GM19397 (cell line): ENCODE data around the gene APEH.
"Not testable (repeated sequence)": the region's sequence is repeated elsewhere in the genome, so short reads cannot be mapped to it uniquely, and the experiment has no call there.

ENCODE experiments used
- ATAC-seq: cut with Tn5 transposase; IDR thresholded peaks from one replicate; pipeline ENCODE4 v1.9.1; 2021; ENCODE audit warnings: mild to moderate bottlenecking, moderate library complexity; ENCODE audit not compliant: unreplicated experiment

APEH gene

DNA sequence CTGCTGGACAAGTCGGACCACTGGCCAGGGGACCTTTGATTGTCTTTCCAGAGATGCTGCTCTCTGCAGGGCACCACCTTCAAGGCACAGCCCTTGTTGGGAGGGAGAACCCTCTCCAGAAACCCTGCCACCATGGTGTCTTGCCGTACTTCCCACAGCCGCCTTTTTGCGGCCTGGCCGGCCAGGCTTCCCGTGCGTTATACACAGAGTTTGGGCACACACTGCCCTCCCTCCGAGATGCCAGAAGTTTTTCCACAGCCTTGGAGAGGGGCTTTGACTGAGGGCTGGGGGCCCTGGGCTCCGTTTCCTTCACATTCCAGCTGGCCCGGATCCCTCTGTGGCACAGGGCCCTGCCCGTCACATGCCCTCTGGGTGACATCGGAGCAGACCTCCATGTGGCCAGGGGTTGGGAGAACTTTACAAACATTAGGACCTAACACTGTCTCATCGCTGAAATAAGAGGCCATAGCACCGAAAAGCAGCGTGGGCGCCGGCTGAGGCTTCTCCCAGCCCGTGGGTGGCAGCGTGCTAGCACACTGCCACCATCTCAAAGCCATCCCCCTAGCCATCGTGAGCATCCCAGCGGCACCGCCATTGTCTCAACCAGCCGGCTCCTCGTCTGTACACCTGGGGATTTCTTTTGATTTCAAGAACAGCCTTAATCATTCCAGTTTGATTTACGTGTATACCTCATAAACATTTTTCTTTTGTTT is 6.3 kb upstream of the APEH start:
- ATAC-seq, result no peak

DNA sequence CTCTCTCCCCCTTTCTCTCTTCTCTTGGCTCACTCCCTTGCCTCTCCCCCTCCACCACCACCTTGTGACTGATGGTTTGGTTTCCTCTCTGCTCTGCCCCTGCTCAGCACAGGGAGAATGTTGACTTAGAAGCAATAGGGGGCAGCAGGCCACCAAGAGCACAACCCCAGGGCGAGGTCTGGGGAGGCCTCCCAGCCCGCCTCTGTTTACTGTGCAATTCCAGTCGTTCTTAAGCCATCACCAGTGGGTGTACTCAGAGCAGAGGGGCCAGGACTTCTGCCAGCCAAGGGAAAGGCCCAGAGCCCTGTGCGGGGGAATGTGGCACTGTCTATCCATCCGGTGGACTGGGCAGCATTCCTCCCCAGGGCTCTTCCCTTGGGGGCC is 5.7 kb upstream of the APEH start:
- ATAC-seq, result no peak

DNA sequence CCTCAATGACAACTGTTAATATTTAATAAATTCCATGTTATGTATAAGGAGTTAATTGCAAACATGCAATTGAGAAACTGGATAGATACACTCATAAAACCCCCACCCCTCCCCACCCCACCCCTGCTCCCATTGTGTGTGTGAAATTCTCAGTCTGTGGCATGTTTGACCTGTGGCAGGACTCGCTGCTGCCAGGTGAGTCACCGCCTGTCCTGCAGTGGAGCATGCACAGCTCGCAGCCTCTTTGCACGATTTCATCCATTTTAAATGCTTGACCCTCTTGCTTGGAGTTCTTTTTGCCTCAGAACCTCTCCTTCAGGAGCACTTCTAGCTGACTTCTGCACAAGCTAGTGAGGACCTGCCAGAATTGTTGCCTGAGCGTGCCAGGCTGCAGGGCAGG is 5.3 kb upstream of the APEH start:
- ATAC-seq, result no peak

DNA sequence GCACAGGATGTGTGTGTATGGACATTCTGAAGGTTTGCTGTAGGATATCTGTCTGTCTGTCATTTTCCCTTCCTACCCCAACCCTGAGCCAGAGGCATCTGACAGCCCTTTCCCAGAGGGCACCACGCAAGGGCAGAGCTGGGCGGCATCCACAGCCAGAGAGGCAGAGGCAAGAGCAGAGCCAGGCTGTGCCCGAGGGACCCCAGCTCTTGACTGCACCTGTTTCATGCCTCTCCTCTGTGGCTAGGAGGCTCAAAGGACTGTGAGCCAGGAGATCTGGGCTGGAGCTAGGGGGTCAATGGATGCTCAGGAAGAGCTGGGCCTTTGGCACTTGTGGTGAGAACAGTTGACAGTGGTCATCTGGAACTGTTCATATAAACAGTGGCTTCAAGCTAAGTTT is 4.8 kb upstream of the APEH start:
- ATAC-seq, result no peak

DNA sequence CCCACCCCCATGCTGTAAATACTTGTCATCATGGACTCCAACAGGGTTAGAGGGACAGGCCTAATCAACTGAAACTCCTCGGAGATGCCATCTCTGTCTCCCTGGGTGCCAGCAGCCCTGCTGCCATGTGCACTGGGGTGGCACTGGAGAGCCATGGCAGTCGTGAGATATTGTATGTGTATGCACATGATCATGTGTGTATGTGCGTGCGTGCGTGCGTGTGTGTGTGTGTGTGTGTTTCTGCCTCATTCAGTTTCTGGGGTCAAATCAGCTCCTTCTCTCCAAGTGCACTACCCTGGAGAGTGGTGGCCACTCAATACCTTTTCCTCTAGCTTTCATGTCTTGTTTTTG is 3.2 kb upstream of the APEH start:
- ATAC-seq, result no peak

DNA sequence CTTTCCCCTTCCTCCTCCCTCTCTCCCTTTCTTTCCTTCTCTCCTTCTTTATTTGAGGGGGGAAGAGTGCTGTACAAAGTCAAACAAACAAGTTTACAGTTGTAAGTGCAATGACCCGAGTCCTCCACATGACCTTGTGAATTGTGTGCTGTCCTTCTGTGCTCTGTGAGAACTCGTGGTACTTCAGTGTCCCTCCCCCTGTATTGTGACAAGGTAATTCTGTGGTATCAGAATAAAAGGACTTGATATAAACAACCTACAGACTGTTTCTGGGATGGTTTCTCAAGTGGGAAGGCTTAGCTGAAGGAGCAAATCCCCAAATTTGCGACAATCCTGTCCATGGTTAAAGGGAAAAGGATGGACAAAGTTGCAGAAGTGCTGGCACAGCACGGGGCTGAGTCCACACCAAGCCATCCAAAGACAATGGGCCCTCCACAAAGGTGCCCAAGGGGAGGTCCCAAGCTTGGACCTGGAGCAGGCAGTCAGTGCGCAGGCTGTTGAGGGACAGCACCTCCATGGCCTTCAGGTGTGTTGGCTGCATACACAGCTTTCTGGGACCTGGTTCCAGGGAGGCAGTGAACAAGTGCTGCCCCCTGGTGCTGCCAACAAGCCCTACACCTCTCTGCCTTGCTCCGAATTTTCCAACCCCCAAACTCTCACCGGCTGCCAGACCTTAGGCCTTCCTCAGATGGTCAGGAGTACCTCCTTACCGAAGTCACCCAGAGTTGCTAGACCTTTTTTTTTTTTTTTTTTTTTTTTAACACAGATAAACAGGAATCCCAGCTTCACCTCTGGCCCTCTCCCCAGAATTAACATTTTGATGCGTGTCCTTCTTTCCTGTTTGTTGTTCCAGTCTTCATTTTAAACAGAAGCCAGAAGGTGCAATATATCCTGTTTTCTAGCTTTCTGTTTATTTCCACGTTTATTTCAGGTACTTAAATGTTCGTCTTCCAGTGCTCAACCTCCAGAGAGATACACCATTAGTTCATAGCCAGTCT is 2.6 kb upstream of the APEH start:
- ATAC-seq, result no peak

DNA sequence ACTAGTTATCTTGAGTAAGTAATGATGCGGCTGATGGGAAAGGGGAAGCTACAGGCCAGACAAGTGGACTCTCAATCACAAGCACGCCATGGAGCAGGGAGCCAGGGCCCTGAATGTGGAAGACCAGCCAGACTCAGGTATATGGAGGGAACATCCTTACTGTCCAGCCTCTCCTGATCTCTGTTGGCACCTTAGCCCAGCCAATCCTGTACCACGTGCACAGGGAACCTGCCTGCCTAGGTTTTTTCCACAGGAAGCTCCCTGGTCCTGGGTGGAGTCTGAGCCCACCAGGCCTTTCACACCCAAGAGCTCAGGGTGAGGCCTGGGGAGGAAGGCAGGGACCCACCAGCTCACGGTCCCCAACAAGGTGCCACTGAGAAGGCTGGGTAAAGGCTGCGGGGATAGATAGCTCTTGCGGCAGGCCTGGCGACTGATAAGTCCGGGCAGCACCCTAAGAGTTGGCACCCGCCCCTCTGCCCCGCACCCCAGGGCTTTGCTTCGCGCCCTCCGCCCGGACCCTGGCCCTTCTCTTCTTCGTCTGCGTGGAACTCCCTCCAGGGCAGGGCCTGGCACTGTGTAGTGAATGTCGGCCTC is 933 bp upstream of the APEH start:
- no peak for ATAC-seq

DNA sequence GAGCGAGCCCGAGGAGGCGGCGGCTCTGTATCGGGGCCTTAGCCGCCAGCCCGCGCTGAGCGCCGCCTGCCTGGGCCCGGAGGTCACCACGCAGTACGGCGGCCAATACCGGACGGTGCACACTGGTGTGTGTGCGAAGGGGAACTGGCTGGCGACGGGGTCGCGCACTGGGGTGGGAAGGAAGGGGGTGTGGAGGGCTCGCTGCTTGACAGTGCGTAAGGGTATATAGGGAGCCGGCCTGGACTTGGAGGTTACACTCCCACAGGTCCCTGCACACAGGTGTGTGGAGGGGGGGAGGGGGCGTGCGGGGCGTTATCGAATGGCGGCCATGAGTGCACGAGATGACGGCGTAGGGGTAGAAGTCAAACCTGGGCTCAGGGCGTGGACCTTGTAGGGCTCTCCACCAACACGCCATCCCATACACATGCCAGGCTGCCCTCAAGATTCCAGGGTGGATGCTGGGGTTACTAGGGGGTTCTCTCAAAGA is 389 bp downstream of the APEH start:
- ATAC-seq, result no peak

DNA sequence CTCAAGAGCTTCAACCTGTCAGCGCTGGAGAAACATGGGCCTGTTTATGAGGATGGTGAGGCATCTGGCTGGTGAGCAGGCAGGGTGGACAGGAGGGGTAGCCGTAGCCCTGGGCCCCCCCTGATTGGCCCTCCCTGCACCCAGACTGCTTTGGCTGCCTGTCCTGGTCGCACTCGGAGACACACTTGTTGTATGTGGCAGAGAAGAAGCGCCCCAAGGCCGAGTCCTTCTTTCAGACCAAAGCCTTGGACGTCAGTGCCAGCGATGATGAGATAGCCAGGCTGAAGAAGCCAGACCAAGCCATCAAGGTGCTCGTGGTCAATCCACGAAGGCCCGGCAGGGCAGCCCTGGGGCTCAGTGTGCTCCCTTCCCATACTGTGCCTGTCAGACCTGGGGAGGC is 1.8 kb downstream of the APEH start:
- ATAC-seq, result no peak

DNA sequence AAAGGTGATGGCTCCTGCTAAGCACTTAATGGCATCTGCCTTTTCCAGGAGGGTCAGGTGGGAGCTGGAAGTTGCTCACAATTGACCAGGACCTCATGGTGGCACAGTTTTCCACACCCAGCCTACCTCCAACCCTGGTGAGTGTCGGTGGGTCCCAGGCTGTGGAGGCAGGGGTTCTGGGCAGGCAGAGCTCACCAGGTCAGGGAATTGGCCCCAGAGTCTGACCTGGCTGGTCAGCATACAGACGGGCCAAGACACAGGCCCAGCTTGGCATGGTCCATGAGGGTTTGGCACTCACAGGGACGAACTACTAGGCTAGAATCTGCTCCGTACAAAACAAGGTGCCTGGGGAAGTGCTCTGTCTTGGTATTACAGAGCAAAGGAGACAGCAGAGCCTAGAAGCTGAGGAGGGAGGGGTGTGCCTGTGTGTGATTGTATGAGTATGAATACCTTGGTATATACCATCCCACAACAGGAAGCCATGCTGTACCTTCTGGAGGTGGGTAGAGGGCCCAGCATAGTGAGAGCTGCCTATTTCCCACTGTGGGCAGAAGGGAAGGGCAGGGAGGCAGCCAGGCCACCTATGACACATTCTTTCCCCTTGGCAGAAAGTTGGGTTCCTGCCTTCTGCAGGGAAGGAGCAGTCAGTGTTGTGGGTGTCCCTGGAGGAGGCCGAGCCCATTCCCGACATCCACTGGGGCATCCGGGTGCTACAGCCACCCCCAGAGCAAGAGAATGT is 6.5 kb downstream of the APEH start:
- no peak for ATAC-seq

DNA sequence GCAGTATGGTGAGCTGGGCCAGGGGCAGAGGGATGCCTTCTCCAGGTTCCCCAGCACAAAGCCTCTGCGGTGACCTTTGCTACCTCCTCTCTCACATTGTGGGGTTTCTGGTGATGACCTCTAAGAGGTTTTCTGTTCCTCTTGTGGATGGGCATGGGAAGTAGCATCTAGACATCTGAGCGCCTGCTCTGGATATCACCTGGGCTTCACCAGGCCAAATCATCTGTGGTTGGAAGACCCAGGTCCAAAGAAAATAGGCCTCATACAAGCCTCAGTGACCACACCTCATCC is 7.0 kb downstream of the APEH start:
- no peak for ATAC-seq

DNA sequence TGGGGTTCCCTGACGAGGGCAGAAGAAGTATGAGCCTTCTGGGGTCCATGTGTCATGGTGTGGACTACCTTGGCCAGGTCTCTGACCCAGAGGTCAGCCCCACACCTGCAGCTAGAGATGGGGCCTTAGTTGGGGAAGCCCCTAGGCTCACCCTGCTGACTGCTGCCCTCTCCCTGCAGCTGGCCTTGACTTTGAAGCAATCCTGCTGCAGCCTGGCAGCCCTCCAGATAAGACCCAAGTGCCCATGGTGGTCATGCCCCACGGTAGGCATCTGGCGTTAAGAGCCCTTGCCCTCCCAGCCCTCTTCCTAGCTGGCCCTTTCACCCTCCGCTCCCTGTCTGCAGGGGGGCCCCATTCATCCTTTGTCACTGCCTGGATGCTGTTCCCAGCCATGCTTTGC is 7.4 kb downstream of the APEH start:
- no peak for ATAC-seq

DNA sequence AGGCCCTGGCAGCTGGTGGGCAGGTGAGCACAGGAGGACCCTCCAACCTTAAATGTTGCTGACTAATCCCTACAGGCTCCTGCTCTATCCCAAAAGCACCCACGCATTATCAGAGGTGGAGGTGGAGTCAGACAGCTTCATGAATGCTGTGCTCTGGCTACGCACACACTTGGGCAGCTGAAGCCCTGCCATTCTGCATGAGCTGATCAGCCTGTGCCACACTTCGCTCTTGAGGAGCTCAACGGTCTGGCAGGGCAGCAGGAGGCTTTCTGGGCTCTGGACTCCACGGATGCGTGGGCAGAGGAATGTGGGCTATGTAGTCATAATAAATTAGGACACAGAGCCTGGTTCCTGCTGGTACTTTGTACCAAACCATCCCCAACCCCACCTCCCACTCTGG is 9.0 kb downstream of the APEH start:
- ATAC-seq, result no peak

DNA sequence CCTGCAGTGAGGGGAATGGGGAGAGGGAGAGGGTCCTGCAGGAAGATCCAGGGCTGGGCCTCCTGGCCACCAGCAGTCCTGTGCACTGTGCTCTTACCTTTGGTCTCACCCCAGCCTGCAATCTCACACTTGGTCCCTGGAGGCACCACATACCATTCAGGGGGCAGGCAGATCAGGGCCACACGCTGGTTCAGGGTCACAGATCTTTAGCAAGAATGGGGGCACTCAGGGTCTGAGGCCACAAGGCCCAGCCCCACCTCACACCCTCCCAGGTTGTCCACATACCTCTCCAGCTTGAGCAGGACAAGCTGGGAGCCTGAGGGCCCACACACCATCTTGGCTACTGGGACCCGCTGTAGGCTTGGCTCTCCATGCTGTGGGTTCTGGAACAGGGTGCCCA is 10.3 kb downstream of the APEH start:
- not testable (repeated sequence) for ATAC-seq

DNA sequence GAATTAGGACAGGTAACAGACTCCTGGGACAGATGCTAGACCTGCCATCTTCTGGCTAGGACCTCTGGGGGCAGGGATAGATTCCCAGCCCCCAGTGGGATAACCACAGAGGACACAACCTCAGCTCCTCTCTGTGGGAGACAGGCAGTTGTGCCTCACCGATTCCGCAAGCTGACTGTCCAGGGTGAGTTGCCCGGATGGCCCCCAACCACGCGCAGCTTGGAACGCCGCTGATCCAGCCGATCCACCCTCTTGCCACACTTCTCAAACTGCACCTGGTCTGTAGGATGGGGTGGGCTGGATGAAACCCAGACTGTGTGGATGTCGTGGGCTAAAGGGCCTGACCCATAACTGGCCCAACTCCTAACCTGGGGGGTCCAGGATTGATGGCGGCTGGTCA is 11.0 kb downstream of the APEH start:
- ATAC-seq, result not testable (repeated sequence)

DNA sequence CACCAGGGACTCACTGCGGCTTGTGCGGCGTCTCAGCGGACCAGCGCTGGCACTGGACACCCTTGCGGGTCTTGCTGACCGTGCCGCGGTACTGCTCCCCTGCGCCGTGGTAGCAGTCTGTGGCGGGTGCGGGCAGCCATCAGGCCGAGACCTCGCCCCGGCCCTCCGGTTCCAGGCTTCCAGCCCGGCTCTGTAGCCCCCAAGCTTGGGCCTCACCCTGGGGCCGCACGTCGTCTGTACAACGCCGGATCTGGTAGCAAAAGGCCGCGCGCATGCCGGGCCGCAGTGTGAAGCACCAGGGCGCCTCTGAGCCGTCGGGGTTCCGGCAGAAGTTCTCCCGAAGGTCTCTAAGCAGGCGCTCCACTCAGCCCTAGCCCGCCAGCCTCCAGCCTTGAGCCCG is 11.7 kb downstream of the APEH start:
- not testable (repeated sequence) for ATAC-seq

DNA sequence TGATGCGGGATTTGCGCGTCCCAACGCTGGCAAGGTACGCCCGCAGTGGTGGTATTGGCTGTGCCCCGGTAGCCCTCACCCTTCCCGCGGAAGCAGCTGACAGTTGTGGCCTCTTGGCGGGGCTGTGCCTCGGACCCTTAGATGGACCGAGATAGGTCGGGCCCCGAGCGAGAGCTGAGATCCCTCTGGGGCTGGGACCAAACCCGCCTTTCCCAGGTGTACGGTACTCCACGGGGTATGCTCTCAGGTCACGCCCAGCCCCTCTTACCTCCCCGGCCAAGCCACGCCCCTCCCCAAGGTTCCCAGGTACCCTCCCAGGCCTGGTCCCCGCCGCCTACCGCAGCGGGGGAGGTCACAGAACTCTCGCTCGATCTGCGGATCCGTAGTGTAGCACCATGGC is 12.2 kb downstream of the APEH start:
- ATAC-seq, result not testable (repeated sequence)

DNA sequence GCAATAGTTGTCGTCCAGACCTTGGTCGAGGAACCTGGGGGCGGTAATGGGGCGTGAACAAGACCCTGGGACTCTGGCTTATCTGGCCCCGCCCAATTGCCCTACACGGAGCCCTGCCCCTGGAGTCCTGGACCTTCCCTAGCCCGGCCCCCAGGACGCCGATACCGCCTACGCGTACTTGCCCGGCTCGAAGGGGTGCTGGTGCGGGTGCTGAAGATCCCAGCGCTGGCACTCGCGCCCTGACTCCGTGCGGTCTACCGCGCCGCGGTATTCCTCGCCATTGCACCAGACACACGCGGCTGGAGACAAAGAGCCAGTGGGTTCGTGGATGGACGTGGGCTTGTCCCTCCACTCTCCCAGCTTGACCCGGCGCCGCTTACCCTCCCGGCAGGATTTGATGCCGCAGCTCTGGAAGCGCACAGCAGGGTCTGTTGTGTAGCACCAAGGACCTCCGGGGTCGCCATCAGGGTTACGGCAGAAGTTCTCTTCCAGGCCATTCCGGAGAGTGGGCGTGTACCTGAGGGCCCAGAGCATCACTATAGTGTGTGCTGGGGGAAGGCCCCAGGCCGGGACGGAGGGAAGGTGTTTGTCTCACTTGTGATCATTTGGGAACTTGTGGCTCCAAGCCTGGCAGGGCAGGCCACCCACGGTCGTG is 12.7 kb downstream of the APEH start:
- ATAC-seq, result not testable (repeated sequence)

DNA sequence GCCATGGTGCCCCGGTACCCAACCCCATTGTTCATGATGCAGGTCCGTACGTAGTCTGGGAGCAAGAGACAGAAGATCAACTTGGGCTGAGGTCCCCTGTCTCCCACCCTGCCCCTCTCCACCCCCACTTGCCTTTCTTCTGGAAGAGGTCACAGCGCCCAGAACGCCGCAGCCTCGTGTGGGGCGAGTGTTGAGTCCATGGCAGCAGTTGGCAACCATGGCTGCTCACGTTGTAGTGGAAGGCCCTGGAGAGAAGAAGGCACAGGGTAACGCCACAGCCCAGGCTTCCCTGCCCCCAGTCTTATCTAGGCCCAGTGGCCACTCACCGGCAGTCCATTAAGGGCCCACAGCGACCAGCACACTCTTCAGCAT is 13.3 kb downstream of the APEH start:
- not testable (repeated sequence) for ATAC-seq

DNA sequence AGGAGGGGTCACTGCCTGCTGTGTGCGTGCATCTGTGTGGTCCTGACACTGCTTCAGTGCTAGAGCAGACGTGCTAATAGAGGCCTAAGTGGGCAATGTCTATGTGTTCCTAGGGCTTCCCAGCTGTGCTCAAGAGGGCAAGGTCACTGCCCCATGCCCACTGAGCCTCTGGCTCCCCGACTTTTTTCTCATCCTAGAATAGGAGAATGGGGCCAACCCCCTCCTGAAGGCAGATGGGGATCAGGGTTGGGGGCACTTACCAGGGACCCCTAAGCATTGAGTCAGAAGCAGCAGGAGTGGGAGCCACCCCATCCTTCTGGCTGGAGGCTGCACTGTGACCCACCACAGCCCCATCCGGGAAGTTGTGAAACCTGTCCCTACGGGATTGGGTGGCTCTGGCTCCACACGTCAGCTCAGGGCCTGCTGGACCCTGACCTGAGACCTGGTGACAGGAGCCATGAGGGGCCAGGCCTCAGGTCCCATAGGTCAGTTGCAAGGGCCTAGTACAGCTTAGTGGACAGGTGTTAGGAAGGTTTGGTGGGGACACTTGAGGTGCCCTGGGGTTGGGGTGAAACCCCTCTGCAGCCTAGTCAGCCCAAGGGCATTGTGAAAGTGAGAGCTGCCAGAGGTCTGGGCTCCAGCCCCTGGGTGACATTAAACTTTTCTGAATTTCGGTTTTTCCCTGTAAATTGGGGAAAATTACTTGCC is 14.3 kb downstream of the APEH start:
- ATAC-seq, result peak; percentile 3
